ENCODE data around the gene DLX6. TPM values are rescaled to one million over a fixed set of nuclear protein-coding genes. Genes with fewer than 3 reads are reported as not detected.

Gene DLX6
- total RNA-seq, 4 donors from 2014 or later: 0.59 to 5.0 (median 1.6) TPM

GRCh38 chr7:97011104-97011503, 5.8 kb downstream of the DLX6 start:
- DNase-seq (ENCODE audit: low spot score in 2 of 2): no peak
- H3K4me3 ChIP-seq (ENCODE audit: low read depth, poor library complexity, severe bottlenecking): no peak overlapping the region
- TF ChIP-seq, protein P1, sequence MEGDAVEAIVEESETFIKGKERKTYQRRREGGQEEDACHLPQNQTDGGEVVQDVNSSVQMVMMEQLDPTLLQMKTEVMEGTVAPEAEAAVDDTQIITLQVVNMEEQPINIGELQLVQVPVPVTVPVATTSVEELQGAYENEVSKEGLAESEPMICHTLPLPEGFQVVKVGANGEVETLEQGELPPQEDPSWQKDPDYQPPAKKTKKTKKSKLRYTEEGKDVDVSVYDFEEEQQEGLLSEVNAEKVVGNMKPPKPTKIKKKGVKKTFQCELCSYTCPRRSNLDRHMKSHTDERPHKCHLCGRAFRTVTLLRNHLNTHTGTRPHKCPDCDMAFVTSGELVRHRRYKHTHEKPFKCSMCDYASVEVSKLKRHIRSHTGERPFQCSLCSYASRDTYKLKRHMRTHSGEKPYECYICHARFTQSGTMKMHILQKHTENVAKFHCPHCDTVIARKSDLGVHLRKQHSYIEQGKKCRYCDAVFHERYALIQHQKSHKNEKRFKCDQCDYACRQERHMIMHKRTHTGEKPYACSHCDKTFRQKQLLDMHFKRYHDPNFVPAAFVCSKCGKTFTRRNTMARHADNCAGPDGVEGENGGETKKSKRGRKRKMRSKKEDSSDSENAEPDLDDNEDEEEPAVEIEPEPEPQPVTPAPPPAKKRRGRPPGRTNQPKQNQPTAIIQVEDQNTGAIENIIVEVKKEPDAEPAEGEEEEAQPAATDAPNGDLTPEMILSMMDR (IDR thresholded peaks at IDR 0.05): no peak
- intact Hi-C loops (cut with DNase I; ENCODE audit: low total_unique reads): no loop called here
- 32 to 51% methylated on average over 1 of the region's 1 CpG for WGBS, 2 donors

- no peak overlapping the region for H3K4me3 ChIP-seq (ENCODE audit: low read depth, poor library complexity, severe bottlenecking)
- intact Hi-C loops (cut with DNase I; ENCODE audit: low total_unique reads): no loop called here
- no peak for DNase-seq (ENCODE audit: low spot score in 2 of 2)
- WGBS, 2 donors: 44 to 49% methylated on average over 15 of the region's 15 CpGs
- no peak for TF ChIP-seq POLR2A (IDR thresholded peaks at IDR 0.05)
- TF ChIP-seq, protein P1 (IDR thresholded peaks at IDR 0.05): no peak
These were observed 6.4 kb downstream of the DLX6 start for GRCh38 chr7:97011536-97012364.

- WGBS, 2 donors: 17 to 22% methylated on average over 21 of the region's 21 CpGs
- TF ChIP-seq, protein P1 (IDR thresholded peaks at IDR 0.05): no peak
- TF ChIP-seq POLR2A (IDR thresholded peaks at IDR 0.05): no peak
- no peak for DNase-seq (ENCODE audit: low spot score in 2 of 2)
- H3K4me3 ChIP-seq (ENCODE audit: low read depth, poor library complexity, severe bottlenecking): no peak overlapping the region
- intact Hi-C loops (cut with DNase I; ENCODE audit: low total_unique reads): no loop called here
These were observed 7.2 kb downstream of the DLX6 start for GRCh38 chr7:97012365-97013133.

DNA sequence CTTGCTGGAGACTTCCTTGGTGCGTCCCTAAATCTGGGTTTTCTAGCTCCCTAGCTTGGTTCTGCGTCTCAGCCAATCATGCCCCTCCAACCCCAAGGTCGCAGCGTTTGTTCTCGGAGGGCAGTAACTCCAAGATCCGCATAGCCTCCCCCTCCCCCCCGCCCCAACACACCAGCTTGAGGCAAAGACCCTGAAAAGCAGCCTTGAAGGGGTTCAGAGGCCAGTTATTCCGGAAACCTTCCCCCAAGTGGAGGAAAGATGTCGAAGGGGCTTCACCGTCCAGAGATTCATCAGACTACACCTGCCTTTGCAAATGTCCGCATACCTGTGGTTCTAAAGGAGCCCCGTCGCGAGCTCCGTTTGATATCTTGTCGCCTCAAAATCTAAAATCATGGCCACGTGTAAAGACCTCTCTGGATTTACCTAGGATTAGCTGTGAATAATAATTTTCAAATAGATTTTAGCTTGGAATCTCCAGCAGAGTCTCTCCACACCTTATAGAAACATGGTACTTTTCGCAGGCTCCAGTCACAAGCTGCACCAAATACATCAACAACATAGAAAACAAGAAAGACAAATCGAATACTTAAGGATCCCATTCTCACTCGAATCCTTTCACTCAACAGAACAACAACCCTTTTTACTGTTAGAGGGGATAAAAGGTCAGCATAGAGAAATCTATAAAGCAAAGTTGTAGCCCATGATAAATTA, 7.9 kb downstream of the DLX6 start:
- no peak overlapping the region for H3K4me3 ChIP-seq (ENCODE audit: low read depth, poor library complexity, severe bottlenecking)
- 31 to 39% methylated on average over 20 of the region's 20 CpGs for WGBS, 2 donors
- DNase-seq (ENCODE audit: low spot score in 2 of 2): no peak
- intact Hi-C loops (cut with DNase I; ENCODE audit: low total_unique reads): no loop called here
- TF ChIP-seq, protein P1 (IDR thresholded peaks at IDR 0.05): no peak
- no peak for TF ChIP-seq POLR2A (IDR thresholded peaks at IDR 0.05)

DNA sequence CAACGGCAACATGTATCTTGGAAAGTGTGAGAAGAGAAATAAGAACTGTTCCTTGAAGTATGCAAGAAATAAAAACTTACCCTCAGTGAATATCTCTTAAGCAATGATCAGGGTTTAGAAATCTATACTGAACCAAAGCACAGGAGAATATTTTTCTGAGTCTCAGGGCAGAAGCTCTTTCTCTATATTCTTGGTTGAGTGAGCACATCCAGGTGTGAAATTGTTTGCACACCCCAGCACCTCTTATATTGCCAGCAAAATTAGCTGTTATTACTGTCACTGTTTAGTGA, 8.4 kb downstream of the DLX6 start:
- TF ChIP-seq, protein P1 (IDR thresholded peaks at IDR 0.05): no peak
- TF ChIP-seq POLR2A (IDR thresholded peaks at IDR 0.05): no peak
- intact Hi-C loops (cut with DNase I; ENCODE audit: low total_unique reads): no loop called here
- WGBS, 2 donors: 38% methylated on average over 1 of the region's 1 CpG
- H3K4me3 ChIP-seq (ENCODE audit: low read depth, poor library complexity, severe bottlenecking): no peak overlapping the region
- DNase-seq (ENCODE audit: low spot score in 2 of 2): no peak

Data from lower leg skin (tissue), 4 donors.